GM12891 (cell line): ENCODE results near the gene CFAP410.
A peak's percentile ranks its signal among the peaks of the same experiment; 100 is the strongest.

ENCODE experiments used
- DNase-seq: peaks from one replicate; pipeline ENCODE4 v3.0.0; 2011; ENCODE audit warnings: low spot score; ENCODE audit not compliant: insufficient read length
- FAIRE-seq: peaks from 2 replicates; lab custom pipeline; 2011; peaks lifted over from hg19 to GRCh38; lab: Jason Lieb, UNC
- PAX5 ChIP-seq: IDR thresholded peaks from 2 replicates; pipeline ENCODE4 v1.6.1; 2011; ENCODE audit warnings: low read length, moderate library complexity, mild to moderate bottlenecking; ENCODE audit not compliant: insufficient read depth, severe bottlenecking
- POLR2A ChIP-seq: IDR thresholded peaks from 2 replicates; pipeline ENCODE4 v1.6.1; 2011; ENCODE audit warnings: low read depth, low read length, control low read depth
- POLR2AphosphoS5 ChIP-seq: IDR thresholded peaks from 2 replicates; pipeline ENCODE4 v1.6.1; 2011; ENCODE audit warnings: low read depth, low read length, control low read depth
- POU2F2 ChIP-seq: IDR thresholded peaks from 2 replicates; pipeline ENCODE4 v1.6.1; 2011; ENCODE audit warnings: low read depth, mild to moderate bottlenecking, control low read depth, low read length, moderate library complexity
- SPI1 ChIP-seq: IDR thresholded peaks from 2 replicates; pipeline ENCODE4 v1.6.1; 2011; ENCODE audit warnings: low read depth, low read length, control low read depth
- TAF1 ChIP-seq: IDR thresholded peaks from 2 replicates; pipeline ENCODE4 v1.6.1; 2011; ENCODE audit warnings: low read depth, low read length, control low read depth

Gene CFAP410

GRCh38 chr21:44301961-44302406, 37.2 kb downstream of the CFAP410 start:
- TF ChIP-seq POU2F2 (no peak), PAX5 (no peak), POLR2A (no peak), TAF1 (no peak), SPI1 (no peak), POLR2AphosphoS5 (no peak)
- DNase-seq (no peak), FAIRE-seq (peak; percentile 20)

- FAIRE-seq (no peak), DNase-seq (no peak)
- no peak for TF ChIP-seq PAX5
- TF ChIP-seq POU2F2: no peak
- no peak for TF ChIP-seq TAF1
- no peak for TF ChIP-seq POLR2AphosphoS5
- no peak for TF ChIP-seq POLR2A
- TF ChIP-seq SPI1: no peak
Measured at GRCh38 chr21:44301141-44301540, 38.0 kb downstream of the CFAP410 start.

- no peak for FAIRE-seq
- TF ChIP-seq POLR2AphosphoS5: no peak
- TF ChIP-seq TAF1: no peak
- no peak for TF ChIP-seq PAX5
- TF ChIP-seq POLR2A: no peak
- TF ChIP-seq SPI1: no peak
- no peak for TF ChIP-seq POU2F2
- DNase-seq: peak; percentile 86
Measured at GRCh38 chr21:44300262-44300959, 38.8 kb downstream of the CFAP410 start.

GRCh38 chr21:44299458-44300261, 39.5 kb downstream of the CFAP410 start, which contains the start of gene PFKL:
Gene PFKL, plus strand, starts transcription at chr21:44300053. Its CDS starts 53 bp downstream, at chr21:44300106.
- FAIRE-seq (peak; percentile 87), DNase-seq (peak; percentile 95)
- peak; percentile 5; the same call in 1 of the 2 replicates for TF ChIP-seq POU2F2
- 0 out of 2 replicates have a peak, but pooled peaks have one; percentile 41 for TF ChIP-seq POLR2A
- peak; percentile 34; the same call in 1 of the 2 replicates for TF ChIP-seq POLR2AphosphoS5
- TF ChIP-seq TAF1: peak; percentile 47
- no peak for TF ChIP-seq SPI1

- FAIRE-seq: no peak
- no peak for DNase-seq
- TF ChIP-seq PAX5 (no peak), TAF1 (no peak), SPI1 (no peak), POLR2A (no peak; the same call in 1 of the 2 replicates), POLR2AphosphoS5 (no peak), POU2F2 (no peak)
Measured at GRCh38 chr21:44299085-44299457, 40.1 kb downstream of the CFAP410 start.

GRCh38 chr21:44298301-44298700, 40.9 kb downstream of the CFAP410 start:
- FAIRE-seq: no peak
- DNase-seq: no peak

GRCh38 chr21:44297525-44298290, 41.5 kb downstream of the CFAP410 start:
- TF ChIP-seq POU2F2: no peak
- no peak for TF ChIP-seq TAF1
- no peak for TF ChIP-seq PAX5
- no peak for TF ChIP-seq POLR2AphosphoS5
- no peak for TF ChIP-seq POLR2A
- TF ChIP-seq SPI1: no peak
- FAIRE-seq (peak; percentile 87), DNase-seq (peak; percentile 91)

More at GRCh38 chr21:44298301-44298700, 40.9 kb downstream of the CFAP410 start:
- TF ChIP-seq POLR2AphosphoS5 (no peak), POU2F2 (no peak), POLR2A (no peak), TAF1 (no peak), PAX5 (no peak), SPI1 (no peak)

- TF ChIP-seq SPI1 (no peak), POLR2AphosphoS5 (no peak), TAF1 (no peak), PAX5 (no peak), POLR2A (no peak), POU2F2 (no peak)
- FAIRE-seq: no peak
- DNase-seq: no peak
Measured at GRCh38 chr21:44296916-44297315, 42.3 kb downstream of the CFAP410 start.

GRCh38 chr21:44296103-44296519, 43.1 kb downstream of the CFAP410 start:
- no peak for DNase-seq
- no peak for TF ChIP-seq POLR2AphosphoS5
- no peak for TF ChIP-seq TAF1
- no peak for TF ChIP-seq POLR2A
- no peak for TF ChIP-seq SPI1
- no peak for TF ChIP-seq POU2F2
- no peak for TF ChIP-seq PAX5
- no peak for FAIRE-seq
